ENCODE measurements around the gene NABP2. TPM values are rescaled to one million over a fixed set of nuclear protein-coding genes. Genes with fewer than 3 reads are reported as not detected.

The NABP2 gene
- total and polyA plus RNA-seq, 2 experiments from 2014 or later: 25.5 to 27.8 TPM

GRCh38 chr12:56190695-56191155 lies 33.4 kb upstream of the NABP2 start:
- Mint-ChIP-seq H3K4me1 (peaks cover 29% of the 10 kb centered on the region), H3K36me3 (ENCODE audit: low read depth) (peaks cover 44% of the 10 kb centered on the region), H3K27ac (peak overlapping the region; percentile 98), H3K9me3 (peaks cover 6% of the 10 kb centered on the region; the same call in 2 of the 3 replicates), H3K4me3 (peak overlapping the region; percentile 99), H3K27me3 (ENCODE audit: insufficient read depth, low read depth, poor library complexity) (peaks cover 15% of the 10 kb centered on the region)
- Histone ChIP-seq H3K4me3 (peak overlapping the region; percentile 100), H3K4me1 (ENCODE audit: insufficient read depth) (peaks cover 12% of the 10 kb centered on the region), H3K36me3 (ENCODE audit: insufficient read depth) (peaks cover 9% of the 10 kb centered on the region; the same call in 1 of the 2 replicates), H4K20me1 (replicated peaks; ENCODE audit: insufficient read depth) (peaks cover 13% of the 10 kb centered on the region), H3K79me2 (replicated peaks; ENCODE audit: insufficient read depth) (peaks cover 31% of the 10 kb centered on the region), H3K9me2 (ENCODE audit: insufficient read depth) (no peaks in the 10 kb centered on the region), H2AFZ (peak overlapping the region; percentile 1), H3K27ac (ENCODE audit: low read depth) (peak overlapping the region; percentile 33), H3K27me3 (ENCODE audit: insufficient read depth) (no peaks in the 10 kb centered on the region), H3K4me2 (peak overlapping the region; percentile 97), H3F3A (replicated peaks; ENCODE audit: low read depth) (peaks cover 16% of the 10 kb centered on the region; the same call in 1 of the 2 replicates)
- DNase-seq (ENCODE audit: low spot score) (peak; percentile 48), ATAC-seq (no peak; the same call in 2 of the 3 replicates)
- TF ChIP-seq REST (IDR thresholded peaks at IDR 0.05; ENCODE audit: unreplicated experiment) (no peak), POLR2AphosphoS5 (IDR thresholded peaks at IDR 0.05; ENCODE audit: low read depth) (no peak), ZNF114 (CRISPR knock-in tag; IDR thresholded peaks at IDR 0.05) (no peak), ZNF462 (CRISPR knock-in tag; IDR thresholded peaks at IDR 0.05) (no peak)
